Measurements from ENCODE around the gene KRT2.

Gene KRT2

GRCh38 chr12:52651726-52652261, at the start of gene KRT2:
Gene KRT2, minus strand, starts transcription at chr12:52652211. Its CDS starts 69 bp downstream, at chr12:52652142.
- no peak for ATAC-seq

GRCh38 chr12:52701281-52701680, 49.3 kb upstream of the KRT2 start:
- no peak for ATAC-seq

DNA sequence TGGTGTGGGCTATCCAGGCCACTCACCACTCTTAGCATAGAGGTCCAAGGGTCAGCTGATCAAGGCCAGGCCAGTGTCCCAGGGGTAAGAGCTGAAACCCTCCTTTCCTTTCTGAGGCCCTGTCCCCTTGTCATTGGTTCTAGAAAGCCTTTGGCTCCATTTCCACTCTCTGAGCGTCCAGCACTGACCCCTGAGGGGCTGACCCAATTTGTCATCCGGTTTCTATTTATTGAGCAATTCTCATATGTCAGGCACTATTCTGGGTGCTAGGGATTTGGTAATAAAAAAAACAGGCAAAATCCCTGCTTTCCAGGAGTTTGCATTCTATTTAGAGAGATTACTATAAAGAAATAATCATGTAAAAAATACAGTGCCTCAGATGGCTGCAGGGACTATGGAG, 47.9 kb upstream of the KRT2 start:
- ATAC-seq = no peak

DNA sequence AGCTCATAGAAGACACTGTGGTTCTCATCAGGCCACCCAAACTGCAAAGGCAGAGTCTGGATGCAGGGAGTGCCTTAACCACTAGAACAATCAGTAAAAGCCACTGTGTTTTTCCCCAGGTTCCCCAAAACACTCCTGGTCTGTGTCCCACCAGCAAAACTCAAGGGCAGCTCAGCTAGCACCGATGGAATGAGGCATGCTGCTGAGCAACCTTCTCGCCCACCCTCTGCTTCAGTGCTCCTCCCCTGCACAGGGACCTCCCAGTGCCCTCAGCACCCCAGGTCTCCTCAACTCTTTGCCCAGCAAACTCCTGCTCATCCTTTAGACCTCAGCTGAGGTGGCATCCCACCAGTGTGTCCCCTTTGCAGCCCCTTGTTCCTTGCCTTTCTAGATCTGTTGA, 47.4 kb upstream of the KRT2 start:
- ATAC-seq = no peak

GRCh38 chr12:52698651-52699340, 46.8 kb upstream of the KRT2 start:
- ATAC-seq = no peak

DNA sequence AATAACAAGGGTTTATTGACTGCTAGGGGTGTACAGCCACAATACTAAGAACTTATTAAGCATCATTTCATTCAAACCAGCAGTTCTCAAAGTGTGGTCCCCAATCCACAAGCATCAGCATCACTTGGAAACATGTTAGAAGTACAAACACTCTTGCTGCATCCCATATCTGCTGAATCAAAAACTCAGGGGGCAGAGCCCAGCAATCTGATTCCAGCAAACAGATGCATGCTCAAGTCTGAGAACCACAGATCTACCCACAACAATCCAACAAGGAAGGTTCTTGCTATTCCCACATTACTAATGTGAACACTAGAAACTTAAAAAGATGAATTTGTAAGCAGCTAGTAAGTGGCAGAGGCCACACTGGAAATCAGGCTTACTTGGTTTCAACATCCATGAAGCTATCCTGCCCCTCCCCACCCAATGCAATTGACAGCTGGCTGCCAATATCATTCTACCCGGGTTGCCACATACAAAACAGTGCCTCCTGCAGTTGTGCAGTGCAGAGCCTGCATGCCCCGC, 45.1 kb upstream of the KRT2 start:
- ATAC-seq = no peak

DNA sequence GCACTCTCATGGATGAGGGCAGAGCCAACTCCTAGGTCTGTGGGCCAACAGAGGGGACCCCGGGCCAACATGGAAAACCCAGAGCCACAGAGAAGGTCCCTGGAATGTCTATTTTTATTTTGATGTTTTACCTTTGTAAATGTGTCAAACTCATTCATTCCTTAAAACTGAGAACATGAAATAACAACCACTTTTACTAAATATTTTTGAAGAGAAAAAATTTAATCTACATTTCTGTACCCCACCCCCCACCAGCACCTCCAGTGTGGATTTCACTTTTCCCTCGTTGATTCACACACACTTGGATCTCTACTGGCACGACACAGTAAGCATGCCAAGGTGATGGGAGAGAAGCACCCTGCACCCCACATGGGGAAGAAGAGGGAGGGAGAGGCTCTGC, 44.6 kb upstream of the KRT2 start:
- ATAC-seq = no peak

GRCh38 chr12:52695039-52695438, 43.0 kb upstream of the KRT2 start:
- ATAC-seq = no peak

DNA sequence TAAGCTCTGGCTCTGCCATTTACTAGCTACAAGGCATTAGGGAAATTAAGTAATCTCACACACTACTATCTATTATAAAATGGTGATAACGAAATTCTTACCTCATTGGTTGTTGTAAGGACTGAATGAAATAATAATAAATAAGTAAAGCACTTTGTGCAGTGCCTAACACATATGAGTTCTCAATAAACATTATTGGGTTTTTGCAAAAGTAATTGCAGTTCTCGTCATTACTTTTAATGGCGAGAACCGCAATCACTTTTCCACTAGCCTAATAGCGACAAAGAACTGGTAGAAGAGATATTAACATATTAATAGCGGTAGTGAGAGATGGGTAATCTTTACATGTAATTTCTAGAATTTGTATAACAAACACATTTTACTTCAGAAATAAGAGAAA, 42.1 kb upstream of the KRT2 start:
- no peak for ATAC-seq

- no peak for ATAC-seq
Observed at GRCh38 chr12:52693261-52693660, 41.2 kb upstream of the KRT2 start.

- no peak for ATAC-seq
Observed at GRCh38 chr12:52692254-52692653, 40.2 kb upstream of the KRT2 start.

DNA sequence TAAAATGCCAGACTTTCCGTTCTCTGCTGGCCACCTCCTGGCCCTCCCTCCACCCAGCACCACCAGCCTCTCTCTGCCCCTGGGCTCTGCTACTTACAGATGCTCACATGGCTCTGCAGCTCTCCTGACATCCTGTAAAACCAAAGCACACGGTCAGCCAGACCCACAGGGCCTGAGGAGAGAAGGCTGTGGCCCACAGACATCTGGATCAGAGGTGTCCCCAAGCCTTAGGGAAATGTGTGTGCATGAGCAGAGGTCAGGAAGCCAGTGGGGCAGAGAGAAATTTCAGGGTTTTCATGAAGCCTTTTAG, 39.8 kb upstream of the KRT2 start:
- ATAC-seq = no peak

DNA sequence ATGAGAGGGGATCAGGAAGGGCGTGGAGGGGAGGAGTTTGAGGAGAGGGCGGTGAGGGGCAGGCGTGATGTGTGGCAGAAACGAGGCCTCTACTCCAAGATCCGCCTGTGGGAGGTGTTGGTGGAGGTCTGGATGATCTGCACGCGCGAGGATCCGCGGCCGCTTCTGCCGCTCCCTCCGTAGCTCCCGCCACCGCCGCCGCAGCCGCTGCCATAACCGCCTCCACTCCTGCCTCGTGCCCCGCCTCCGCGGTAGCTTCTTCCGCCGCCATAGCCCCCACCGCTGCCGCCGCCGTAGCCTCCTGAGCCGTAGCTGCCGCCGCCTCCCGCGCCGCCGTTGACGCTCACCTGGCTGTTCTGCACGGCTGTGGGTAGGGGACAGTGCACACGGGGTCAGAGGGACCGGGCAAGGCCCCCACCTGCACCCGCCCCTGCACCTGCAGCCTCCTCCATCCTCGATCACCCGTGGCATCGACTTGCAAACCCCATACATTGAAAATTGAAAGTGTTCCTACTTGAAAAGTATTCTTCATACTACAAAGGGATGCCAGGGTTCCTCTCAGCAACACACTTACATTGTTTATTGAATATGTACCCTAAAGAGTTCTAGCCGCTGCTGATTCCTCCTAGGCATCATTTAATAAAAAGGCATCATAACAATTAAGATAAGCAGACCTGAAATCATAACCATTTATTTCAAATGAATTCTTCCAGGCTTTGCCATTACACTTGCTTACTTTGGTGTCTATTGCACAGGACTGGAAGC, 39.2 kb upstream of the KRT2 start:
- ATAC-seq = peak; percentile 58 to 64

DNA sequence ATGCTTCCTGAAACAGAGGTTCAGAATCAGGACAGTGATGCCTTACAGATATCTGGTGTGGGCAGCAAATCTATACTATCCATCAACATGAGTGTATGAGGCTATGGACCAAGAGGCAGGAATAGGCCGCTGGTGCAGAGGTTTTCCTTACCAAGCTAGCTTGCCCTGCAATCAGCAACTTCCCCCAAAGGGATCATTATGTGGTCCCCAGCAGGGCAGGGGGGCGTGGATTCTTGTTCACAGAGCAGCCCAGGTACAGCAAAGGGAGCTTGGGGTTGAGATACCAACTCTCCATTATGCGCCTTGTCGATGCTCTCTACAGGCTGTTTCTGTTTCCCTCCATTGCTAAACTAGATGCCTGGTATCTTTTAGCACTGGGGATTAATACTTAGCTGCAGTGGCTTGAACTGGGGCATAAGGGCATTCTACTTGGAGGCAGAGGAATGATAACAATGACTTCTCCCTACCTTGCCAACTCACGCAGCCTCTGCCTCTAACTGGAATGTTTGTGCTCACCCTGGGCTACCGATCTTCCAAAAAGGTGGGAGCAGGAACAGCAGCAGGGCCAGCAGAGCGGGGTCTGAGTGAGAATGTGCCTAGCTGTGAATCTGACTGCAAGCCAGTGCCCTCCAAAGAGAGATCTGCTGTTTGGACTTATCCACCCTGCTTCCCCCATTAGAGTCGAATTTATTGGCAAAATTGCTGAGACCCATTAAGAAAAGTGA, 38.5 kb upstream of the KRT2 start:
- ATAC-seq = no peak

- ATAC-seq = no peak
Observed at GRCh38 chr12:52689936-52690335, 37.9 kb upstream of the KRT2 start.

DNA sequence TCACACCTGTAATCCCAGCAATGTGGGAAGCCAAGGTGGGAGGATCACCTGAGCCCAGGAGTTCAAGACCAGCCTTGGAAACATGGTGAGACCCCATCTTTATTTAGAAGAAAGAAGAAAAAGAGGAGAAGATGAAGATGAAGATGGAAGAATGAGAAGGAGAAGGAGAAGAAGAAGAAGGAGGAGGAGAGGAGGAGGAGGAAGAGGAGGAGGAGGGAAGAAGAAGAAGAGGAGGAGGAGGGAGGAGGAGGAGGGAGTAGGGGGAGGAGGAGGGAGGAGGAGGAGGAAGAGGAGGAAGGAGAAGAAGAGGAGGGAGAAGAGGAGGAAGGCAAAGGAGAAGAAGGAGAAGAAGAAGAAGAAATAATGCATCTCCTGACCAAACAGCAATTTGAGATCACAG, 37.2 kb upstream of the KRT2 start:
- ATAC-seq = no peak

GRCh38 chr12:52688481-52688880, 36.5 kb upstream of the KRT2 start:
- no peak for ATAC-seq

DNA sequence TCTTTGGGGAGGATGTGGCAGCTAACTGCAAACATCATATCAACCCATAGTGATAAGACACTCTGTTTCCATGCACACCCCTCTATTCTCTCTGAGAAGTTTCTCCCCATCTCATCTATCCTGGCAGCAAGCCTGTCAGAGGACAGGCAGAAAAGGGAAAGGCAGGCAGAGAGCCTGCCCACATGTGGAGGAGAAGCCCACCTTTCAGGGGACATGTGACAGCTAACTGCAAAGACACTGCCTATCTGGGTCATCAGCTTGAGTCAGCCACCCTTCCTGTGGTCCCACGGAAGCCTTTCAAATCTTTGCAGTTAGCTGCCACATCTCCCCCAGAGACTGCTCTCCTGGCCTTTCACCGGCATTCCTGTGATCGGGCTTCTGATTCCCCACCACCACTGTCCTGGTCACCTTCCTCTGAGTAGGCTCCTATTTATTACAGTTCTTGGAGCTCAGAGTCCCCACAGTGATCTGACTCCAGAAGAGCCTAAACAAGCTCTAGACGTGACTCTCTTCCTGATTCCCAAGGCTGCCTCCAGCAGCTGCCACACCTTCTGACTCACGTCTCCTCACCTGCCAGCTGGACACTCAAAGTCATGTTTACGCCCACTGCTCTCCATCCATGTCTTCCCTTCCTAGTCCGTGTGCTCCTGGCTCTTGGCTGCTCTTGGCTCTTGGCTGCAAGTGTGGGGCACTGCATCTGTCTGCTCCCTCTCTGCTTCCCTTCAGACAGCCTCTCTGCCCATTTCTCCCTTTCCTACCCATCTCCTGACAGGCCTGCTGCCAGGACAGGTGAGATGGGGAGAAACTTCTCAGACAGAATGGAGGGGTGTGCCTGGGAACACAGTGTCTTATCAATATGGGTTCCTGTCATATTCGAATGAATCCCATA, 35.7 kb upstream of the KRT2 start:
- no peak for ATAC-seq

- no peak for ATAC-seq
Observed at GRCh38 chr12:52686756-52687487, 34.9 kb upstream of the KRT2 start.

DNA sequence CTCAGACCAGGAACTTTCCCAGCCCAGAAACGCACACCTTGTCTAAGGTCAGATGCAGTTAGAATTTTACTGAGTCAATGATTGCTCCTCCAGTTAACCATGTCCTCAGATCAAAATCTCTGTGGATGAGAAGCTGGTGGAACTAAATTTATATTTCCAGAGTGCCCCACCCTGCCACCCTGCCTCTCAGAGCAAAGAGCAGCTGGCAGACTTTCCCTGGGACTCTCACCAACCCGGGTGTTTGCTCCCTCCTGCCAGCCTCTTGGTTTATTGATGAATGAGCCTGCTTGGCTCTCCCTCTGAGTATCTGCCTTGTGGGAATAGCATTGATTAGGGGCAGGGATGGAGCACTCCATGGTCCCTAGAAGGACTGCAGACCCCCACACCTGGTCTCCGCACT, 34.1 kb upstream of the KRT2 start:
- no peak for ATAC-seq

GRCh38 chr12:52685406-52685890, 33.4 kb upstream of the KRT2 start:
- no peak for ATAC-seq

GRCh38 chr12:52684431-52684830, 32.4 kb upstream of the KRT2 start:
- no peak for ATAC-seq

Measured in activated CD4-positive, CD25-positive, alpha-beta regulatory T cell treated with anti-CD3 and anti-CD28 coated beads, Interleukin-2, amount 50 U/mL, for 24 hours (primary cell).